GM19395 (cell line): ENCODE data around the gene OCA2.
"Not testable (repeated sequence)": the region's sequence is repeated elsewhere in the genome, so short reads cannot be mapped to it uniquely, and the experiment has no call there.

Experiments used
- ATAC-seq: cut with Tn5 transposase; IDR thresholded peaks from one replicate; pipeline ENCODE4 v1.9.1; 2021; ENCODE audit warnings: mild to moderate bottlenecking, moderate library complexity; ENCODE audit not compliant: unreplicated experiment

The OCA2 gene

DNA sequence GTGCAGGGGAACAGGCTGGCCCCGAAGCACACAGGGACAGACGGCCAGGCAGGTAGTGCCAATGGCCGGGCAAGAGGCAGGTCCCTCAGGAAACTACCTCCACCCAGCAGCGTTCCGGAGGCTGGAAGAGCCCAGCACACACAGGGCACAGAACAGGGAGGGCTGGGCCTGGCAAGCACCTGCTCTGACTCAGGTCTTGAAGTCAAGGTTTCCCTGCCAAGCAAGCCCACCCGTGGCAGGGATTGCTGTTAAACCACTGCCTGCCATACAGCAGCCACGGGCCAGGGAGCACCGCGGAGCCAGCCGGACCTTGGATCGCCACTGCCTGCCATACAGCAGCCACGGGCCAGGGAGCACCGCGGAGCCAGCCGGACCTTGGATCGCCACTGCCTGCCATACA is 22.5 kb upstream of the OCA2 start:
- ATAC-seq = not testable (repeated sequence)

- ATAC-seq = no peak
Observed at GRCh38 chr15:28120359-28120640, 21.2 kb upstream of the OCA2 start.

DNA sequence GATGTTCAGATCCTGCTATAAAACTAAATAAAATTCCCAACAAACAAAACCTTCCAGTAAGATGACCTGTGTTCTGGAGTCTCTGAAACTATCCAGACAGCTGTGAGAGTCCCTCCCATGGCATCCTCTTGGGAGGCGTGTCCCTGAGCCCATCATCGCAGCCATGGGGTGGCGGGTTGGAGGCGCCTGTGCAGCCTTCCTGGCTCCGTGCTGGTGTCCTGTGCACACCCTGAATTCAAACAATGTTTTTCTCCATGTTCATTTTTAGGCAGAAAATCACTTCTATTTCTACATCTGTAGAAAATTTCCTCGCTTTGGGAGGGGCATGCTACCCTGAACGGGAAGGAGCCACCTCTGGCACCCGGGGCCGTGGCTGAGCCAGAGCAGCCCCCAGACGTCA is 19.4 kb upstream of the OCA2 start:
- no peak for ATAC-seq

- ATAC-seq = no peak
Observed at GRCh38 chr15:28118083-28118482, 19.0 kb upstream of the OCA2 start.

DNA sequence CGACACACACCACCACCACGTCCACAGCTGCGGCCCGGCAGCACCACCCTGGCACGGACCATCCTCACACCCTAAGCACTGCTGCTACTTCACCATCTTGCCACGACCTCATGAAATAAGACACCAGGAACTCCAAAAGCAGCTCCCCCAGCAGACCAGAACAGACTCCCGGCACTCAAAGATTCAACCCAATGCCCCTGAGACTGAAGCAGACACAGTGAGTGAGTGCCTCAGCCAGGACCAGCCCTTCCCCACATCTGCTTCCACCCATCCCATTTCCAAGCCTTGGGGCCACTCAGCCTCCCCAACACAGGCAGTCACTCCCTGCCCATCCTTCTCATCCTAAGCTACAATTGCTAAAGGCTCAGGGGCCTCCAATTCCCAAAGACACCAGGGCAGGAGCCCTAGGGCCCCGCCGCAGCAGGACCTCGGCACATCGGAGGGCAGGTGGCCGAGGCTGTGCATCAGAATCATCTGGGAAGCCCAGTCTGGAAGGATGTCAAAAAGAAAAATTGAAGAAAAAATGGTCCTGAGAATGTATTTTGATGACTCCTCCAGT is 18.4 kb upstream of the OCA2 start:
- ATAC-seq = no peak

DNA sequence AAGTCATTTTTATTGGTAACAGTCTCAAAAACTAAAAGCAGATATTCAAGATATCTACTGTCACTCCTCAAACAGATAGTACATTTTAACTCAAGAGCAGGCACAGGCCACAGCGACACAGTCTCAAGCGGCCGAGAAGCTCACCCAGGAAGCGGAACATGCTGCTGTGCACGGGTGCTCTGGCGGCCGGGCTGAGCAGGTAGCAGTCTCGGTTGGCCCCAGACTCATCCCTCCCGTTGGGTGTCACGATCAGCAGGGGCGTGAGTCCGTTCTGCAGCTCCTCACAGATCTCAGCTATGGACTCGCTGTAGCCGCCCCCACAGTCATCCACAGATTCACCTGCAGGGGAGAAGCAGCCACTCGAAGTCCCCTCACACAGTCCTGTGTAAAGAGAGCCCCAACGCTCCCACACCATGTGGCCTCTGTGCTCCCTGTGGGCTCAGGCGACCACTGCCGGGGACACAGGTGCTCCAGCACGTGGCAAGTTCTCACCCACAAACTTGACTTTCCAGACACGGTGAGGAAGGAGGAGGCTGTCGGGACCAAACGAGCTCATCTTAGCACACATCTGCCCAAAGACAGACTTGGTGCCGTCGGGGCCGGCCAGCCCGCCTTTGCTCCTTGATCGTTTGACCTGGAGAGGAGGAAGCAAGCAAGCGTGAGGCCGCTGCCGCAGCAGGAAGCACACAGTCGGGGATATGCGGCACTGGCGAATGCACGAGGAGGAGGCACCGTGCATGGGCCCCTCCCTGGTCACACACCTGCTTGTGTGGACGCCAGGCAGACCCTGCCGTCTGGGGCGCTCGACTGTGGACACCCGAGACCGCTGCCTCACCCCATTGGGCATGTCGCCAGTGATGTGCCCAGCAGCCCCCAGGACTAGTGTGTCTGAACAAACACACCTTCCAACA is 17.7 kb upstream of the OCA2 start:
- ATAC-seq = no peak

DNA sequence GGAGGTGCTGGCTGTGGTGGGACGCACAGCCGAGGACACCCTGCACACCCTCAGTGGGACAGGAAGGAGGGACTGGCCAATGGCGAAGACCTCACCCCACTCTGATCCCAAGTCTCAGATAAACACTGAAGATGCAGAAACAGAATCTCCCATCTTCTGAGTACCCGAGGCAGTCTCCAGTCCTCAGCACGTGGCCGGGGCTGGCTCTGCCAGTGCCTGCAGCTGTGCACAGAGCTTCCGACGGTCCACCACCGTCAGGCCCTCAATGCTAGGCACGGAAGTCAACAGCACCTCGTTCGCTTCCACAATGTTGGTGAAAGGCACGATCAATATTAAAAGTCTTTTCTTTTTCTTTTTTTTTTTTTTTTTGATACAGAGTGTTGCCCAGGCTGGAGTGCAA is 16.8 kb upstream of the OCA2 start:
- no peak for ATAC-seq

- ATAC-seq = no peak
Observed at GRCh38 chr15:28114721-28115622, 15.9 kb upstream of the OCA2 start.

DNA sequence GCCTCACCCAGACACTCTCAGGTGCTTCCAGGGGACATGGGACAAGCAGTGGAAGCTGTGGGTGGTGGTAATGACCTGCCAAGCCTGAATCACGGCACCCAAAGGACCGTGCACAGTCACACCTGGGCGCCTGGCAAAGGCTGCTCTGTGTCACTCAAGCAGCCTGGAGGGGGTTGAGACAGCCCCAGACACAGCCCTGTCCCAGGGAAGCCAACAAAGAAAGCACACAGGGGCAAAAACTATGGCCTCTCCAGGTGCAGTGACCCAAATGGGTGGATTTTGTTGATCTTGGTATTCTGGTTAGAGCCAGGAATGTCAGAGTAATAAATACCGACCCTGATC is 15.0 kb upstream of the OCA2 start:
- no peak for ATAC-seq

- ATAC-seq = no peak
Observed at GRCh38 chr15:28113394-28114113, 14.4 kb upstream of the OCA2 start.

DNA sequence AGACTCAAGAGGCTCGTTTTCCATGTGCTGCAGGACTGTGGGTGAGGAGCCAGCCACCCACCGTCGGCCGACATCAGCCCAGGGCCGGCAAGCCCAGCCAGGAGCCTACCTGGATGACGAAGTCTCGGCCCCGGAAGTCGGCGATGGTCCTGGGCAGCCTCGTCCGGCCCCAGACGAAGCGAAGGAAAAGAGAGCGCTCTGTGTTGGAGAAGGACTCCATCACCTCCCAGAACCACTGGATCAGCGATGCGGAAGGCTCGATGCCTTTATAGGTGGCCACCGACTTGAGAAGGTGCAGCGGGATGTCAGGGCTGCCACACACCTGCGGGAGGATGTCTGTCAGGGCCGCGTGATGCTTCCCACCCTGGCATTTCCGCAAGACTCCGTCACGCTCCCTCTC is 13.8 kb upstream of the OCA2 start:
- no peak for ATAC-seq

- no peak for ATAC-seq
Observed at GRCh38 chr15:28112101-28112760, 13.1 kb upstream of the OCA2 start.

DNA sequence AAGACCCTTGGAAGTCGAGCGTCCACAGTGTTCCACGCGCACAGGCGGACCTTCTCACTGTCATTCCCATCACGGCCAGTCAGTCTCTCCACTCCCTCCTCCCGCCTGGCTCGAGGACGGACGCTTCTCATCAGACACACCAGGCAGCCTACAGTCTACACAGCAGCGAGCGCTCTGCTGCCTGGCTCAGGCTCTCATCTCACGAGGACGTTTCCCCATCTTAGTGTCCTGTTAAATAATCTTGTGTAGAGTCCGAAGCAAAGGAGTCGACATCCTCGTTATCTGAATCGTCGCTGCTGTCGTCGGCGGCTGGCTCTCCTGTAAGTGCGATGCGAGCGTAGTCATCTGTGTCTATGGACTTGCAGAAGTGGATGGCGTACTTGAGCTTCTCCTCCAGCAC is 12.4 kb upstream of the OCA2 start:
- no peak for ATAC-seq

DNA sequence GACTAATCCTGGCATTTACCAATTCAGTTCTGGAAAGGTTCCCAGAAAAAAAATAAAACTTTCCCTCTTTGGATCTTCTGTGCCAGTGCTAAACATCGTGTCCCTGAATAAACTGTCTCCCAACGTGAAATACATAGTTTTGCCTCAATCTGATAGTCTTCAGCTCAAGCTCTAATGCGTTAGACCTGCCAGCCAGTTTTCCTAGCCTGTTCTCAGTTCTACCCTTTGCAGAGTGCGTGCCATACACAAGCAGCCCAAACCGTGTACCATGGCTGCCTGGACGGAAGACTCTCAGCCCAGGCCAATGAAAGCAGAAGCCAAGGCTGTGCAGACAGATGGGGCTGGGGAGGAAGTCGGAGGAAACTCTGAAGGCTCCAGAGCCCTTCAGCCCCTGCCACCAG is 11.4 kb upstream of the OCA2 start:
- ATAC-seq = no peak

DNA sequence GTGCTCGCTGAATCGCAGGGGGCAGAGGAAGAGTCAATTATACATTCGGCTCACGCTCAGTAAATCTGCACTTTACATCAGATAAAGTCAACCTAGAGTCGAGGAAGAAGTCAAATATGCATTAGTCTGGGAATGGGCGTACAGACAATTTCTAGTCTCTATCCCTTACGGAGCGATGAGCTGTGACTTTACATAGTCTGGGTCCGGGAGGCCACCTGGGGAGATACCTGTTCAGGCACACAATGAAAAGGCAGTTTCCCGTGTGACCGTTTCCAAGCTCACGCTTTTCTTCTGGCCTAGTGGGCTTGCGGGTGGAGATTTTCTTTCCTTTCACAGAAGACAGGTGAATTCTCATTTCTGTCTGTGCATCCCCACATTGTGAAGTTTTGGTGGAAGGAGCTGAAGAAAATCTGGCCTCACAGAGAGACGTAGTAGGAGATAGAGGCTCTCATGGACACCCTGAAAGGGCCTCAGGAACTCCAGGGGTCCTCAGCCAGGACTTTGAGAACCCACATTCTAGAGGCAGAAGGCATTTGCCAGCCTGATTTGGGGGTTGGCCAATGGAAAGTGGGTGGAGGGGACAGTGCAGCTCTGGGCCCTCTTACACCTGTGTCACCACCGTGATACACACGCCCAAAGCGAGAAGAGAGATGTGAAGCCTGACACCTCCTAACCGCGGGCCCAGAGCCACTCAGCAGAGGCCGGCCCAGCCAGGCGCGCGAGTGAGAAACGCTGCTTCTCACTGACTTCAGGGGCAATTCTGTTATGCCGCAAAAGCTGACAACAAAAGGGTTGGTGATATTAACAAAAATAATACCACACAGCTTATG is 10.7 kb upstream of the OCA2 start:
- ATAC-seq = no peak

DNA sequence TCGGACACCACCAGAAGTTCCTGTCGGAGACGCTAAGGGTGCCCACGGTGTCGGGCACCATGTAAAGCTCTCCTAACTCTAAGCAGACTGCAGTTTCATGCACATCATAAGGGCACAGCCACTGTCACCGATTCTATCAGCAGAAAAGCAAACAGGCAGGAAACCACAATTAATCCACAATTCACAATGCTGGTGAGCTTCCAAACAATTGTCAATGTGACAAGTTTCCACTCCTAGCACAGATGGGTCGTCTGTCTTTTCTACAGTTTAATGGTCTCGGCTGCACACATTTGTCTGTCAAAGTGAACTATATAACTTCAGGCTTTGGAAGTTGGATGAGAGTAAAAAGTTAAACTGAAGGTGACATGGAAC is 8.8 kb upstream of the OCA2 start:
- no peak for ATAC-seq

DNA sequence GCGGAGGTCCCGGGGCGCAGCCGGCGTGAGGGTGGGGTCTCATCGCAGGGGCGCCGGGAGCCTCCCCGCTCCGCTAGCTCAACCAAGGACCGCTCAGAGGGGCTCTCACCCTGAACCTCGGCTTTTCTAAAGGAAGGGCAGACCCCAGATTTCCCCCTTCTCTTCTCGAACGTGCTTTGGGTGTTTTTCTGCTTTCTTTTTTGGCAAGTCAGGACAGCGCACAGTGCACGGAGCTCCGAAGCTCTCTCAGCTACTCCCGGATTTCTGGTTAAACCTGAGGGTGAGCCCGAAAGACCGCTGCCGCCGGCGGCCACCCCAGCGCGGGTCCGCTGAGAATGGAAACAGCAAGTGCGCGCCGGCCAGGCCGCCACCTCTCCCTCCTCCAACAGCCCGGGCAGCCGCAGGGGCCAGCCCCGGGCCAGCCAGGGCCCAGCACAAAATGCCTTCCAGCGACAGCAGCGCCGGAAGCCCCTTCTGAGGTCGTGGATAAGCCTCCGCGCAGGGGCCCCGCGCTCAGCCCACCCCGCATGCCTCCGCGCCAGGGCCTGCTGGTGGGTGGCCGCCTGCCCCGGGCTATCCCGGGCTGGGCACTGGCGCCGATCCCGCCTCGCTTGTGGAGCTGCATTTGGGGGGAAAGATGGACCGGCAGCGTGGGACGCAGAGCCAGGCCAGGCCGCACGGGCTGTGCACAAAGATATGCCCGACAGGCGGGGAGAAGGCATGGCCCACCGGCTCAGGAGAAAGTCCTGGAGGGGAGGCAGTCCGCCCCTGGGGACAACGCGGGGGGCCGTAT is 8.2 kb upstream of the OCA2 start:
- no peak for ATAC-seq

DNA sequence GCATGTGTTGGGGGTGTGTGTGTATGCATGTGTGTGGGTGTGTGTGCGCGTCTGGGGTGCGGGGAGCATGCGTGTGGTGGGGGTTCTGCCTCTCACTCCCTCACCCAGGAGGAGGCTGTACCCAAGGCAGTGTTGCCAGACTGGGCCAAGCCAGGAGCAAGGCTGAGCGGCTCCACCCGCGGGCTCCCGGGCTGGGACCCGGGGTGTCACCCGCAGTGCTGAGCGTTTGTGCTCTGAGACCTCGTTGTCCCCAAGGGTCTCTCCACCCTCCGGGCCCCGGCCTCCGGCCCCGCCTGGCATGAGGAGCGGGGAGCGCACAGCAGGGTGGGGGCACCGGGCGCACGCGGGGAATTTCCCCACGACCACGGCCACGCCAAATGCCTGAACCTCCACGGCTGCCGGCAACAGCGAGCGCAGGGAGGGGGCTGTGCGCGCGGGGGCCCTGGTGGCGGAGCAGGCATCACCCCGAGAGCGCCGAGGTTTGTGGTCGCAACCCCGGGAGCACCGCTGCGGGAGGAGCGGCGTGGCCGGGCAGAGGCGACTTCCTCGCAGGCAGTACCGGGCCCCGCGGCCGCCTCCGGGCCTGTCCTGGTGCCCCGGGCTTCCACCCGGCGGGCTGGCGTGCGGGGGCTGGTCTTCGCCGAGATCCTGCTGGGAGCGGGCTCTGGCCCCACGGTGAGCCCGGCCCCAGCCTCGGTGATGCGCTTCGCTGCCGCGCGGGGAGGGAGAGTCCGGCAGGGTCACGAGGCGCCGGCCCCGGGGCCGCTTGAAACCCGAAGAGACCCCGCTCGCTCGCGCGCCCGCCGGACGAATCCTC is 7.4 kb upstream of the OCA2 start:
- ATAC-seq = no peak
